ENCODE measurements around the gene JAM3. TPM values are rescaled to one million over a fixed set of nuclear protein-coding genes. Genes with fewer than 3 reads are reported as not detected.

JAM3 gene
- total RNA-seq, 1 experiment from 2014 or later, result not detected

DNA sequence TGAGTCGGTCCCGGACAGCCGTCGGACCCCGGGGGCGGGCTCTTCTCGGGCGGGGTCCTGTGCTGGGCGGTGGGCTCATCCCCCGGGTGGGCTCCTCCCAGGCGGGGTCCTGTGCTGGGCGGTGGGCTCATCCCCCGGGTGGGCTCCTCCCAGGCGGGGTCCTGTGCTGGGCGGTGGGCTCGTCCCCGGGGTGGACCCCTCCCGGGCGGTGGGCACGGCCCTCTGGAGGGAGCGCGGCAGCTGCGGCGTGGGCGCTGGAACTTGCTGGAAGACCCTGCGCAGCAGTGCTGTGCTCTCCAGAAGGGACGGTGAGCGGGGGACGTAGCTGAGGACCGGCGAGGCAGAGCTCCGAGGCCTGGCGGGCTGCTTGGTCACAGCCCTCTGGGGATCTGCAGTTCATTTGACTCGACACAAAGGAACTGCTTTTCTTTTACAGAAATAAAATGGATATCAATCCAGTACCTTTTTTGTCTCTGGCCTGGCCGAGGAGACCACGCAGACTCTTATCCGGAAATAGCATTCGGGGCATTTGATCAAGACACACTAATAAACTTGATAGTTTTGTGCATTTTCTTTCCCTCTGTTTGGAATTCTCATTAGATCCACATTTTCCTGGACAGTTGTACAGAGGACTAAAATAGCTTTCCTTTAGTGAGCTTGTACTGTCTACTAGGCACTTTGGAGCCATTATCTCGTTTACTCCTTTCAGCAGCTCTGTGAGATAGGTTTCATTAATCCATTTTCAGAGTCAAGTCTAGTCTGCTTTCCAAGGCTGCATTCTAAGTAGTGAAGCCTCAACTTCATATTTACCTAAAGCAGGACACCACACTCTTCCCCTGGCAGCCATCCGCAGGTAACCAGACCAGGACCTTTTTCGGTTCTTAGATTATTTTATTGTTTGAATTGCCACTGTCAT, 812 bp downstream of the JAM3 start:
- Histone ChIP-seq H3K4me2 (no peak overlapping the region), H3K9me3 (ENCODE audit: insufficient read depth, low read depth) (no peaks in the 10 kb centered on the region), H3F3A (ENCODE audit: insufficient read depth, low read depth) (no peaks in the 10 kb centered on the region), H3K4me1 (replicated peaks; ENCODE audit: insufficient read depth) (no peaks in the 10 kb centered on the region), H3K79me2 (ENCODE audit: low read depth) (no peaks in the 10 kb centered on the region), H3K36me3 (ENCODE audit: low read depth) (no peaks in the 10 kb centered on the region), H3K9me2 (ENCODE audit: insufficient read depth) (no peaks in the 10 kb centered on the region), H3K27me3 (ENCODE audit: insufficient read depth, low read depth) (peaks cover 88% of the 10 kb centered on the region), H3K4me3 (no peak overlapping the region), H4K20me1 (ENCODE audit: insufficient read depth) (peaks cover 3% of the 10 kb centered on the region; the same call in 1 of the 2 replicates), H2AFZ (no peak overlapping the region), H3K27ac (no peak overlapping the region)
- POLR2A ChIA-PET (ENCODE audit: unreplicated experiment), result interaction anchor here (0.7 kb wide), 1 partner anchor 41 kb away, joined by 6 read pairs; no protein-coding TSS in a partner anchor
- intact Hi-C loops (cut with micrococcal nuclease; ENCODE audit: unreplicated experiment), result no loop called here
- DNase-seq, result no peak
- CTCF ChIA-PET, result no interaction called here
- no peak for TF ChIP-seq EZH2 (IDR thresholded peaks at IDR 0.05; ENCODE audit: low read depth)
- TF ChIP-seq, protein P1, sequence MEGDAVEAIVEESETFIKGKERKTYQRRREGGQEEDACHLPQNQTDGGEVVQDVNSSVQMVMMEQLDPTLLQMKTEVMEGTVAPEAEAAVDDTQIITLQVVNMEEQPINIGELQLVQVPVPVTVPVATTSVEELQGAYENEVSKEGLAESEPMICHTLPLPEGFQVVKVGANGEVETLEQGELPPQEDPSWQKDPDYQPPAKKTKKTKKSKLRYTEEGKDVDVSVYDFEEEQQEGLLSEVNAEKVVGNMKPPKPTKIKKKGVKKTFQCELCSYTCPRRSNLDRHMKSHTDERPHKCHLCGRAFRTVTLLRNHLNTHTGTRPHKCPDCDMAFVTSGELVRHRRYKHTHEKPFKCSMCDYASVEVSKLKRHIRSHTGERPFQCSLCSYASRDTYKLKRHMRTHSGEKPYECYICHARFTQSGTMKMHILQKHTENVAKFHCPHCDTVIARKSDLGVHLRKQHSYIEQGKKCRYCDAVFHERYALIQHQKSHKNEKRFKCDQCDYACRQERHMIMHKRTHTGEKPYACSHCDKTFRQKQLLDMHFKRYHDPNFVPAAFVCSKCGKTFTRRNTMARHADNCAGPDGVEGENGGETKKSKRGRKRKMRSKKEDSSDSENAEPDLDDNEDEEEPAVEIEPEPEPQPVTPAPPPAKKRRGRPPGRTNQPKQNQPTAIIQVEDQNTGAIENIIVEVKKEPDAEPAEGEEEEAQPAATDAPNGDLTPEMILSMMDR (conservative IDR thresholded peaks at IDR 0.05), result no peak
- BruUV-seq (replicated peaks), result no TSS peak

DNA sequence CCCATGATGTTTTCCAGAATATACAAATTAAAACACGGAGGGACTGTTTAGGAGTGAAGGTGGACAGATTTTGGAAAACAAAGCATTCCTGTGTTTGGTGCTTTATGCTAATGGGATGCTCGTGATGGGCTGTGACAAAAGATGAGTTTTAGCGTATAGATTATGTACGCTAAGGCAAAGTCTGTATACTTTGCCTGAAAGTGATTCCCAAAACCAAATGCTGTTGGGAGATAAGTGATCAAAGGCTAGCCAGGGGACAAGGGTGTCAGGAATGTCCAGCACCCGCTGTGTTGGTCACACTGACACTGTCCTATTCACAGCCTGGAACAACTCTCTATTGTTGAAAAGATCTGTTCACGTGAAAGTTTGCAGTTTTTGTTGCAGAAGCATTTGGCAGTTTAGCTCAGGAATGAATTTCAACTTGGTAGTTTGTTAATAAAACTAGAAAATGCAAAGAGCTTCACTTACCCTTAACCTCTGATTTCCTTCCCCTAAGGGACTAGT, 1.5 kb downstream of the JAM3 start:
- TF ChIP-seq EZH2 (IDR thresholded peaks at IDR 0.05; ENCODE audit: low read depth), result no peak
- TF ChIP-seq, protein P1 (conservative IDR thresholded peaks at IDR 0.05), result no peak
- no TSS peak for BruUV-seq (replicated peaks)
- H3K27me3 ChIP-seq (ENCODE audit: insufficient read depth, low read depth), result peaks cover 87% of the 10 kb centered on the region
- intact Hi-C loops (cut with micrococcal nuclease; ENCODE audit: unreplicated experiment), result no loop called here
- no peak for DNase-seq
- H3K9me2 ChIP-seq (ENCODE audit: insufficient read depth), result no peaks in the 10 kb centered on the region
- H3K4me2 ChIP-seq, result no peak overlapping the region
- no peaks in the 10 kb centered on the region for H3K4me1 ChIP-seq (replicated peaks; ENCODE audit: insufficient read depth)
- ChIA-PET CTCF (interaction anchor here (0.7 kb wide), 1 partner anchor 10 kb away, joined by 3 read pairs; no protein-coding TSS in a partner anchor), POLR2A (ENCODE audit: unreplicated experiment) (interaction anchor here (0.7 kb wide), 1 partner anchor 40 kb away, joined by 6 read pairs; no protein-coding TSS in a partner anchor)
- no peaks in the 10 kb centered on the region for H3F3A ChIP-seq (ENCODE audit: insufficient read depth, low read depth)
- H3K36me3 ChIP-seq (ENCODE audit: low read depth), result no peaks in the 10 kb centered on the region
- H2AFZ ChIP-seq, result no peak overlapping the region
- H3K4me3 ChIP-seq, result no peak overlapping the region
- H4K20me1 ChIP-seq (ENCODE audit: insufficient read depth), result peaks cover 3% of the 10 kb centered on the region; the same call in 1 of the 2 replicates
- no peak overlapping the region for H3K27ac ChIP-seq
- H3K79me2 ChIP-seq (ENCODE audit: low read depth), result no peaks in the 10 kb centered on the region
- H3K9me3 ChIP-seq (ENCODE audit: insufficient read depth, low read depth), result no peaks in the 10 kb centered on the region

DNA sequence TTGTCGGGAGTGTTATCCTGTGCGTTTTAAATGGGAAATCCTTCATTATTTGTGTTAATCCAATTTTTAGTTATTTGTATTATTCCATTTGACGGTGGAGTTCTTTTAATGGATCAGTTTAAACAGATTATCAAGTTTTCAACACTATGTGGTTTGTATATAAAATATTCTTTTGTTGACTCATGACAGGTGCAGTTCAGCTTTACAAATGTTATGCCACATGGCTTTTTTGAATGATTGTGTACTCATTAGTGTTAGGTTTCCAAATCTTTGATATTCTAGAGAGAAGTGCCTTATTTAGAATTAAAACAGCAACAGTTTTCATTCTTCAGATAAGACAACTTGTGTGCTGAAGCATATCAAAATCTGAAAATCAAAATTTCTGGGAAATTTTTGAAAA, 2.4 kb downstream of the JAM3 start:
- Histone ChIP-seq H3K79me2 (ENCODE audit: low read depth) (no peaks in the 10 kb centered on the region), H4K20me1 (ENCODE audit: insufficient read depth) (peaks cover 3% of the 10 kb centered on the region; the same call in 1 of the 2 replicates), H3K9me2 (ENCODE audit: insufficient read depth) (no peaks in the 10 kb centered on the region), H3F3A (ENCODE audit: insufficient read depth, low read depth) (no peaks in the 10 kb centered on the region), H2AFZ (no peak overlapping the region), H3K36me3 (ENCODE audit: low read depth) (no peaks in the 10 kb centered on the region), H3K4me1 (replicated peaks; ENCODE audit: insufficient read depth) (no peaks in the 10 kb centered on the region), H3K27ac (no peak overlapping the region), H3K4me2 (no peak overlapping the region), H3K27me3 (ENCODE audit: insufficient read depth, low read depth) (peaks cover 85% of the 10 kb centered on the region), H3K9me3 (ENCODE audit: insufficient read depth, low read depth) (no peaks in the 10 kb centered on the region), H3K4me3 (no peak overlapping the region)
- no TSS peak for BruUV-seq (replicated peaks)
- no peak for DNase-seq
- intact Hi-C loops (cut with micrococcal nuclease; ENCODE audit: unreplicated experiment), result no loop called here
- ChIA-PET POLR2A (ENCODE audit: unreplicated experiment) (no interaction called here), CTCF (interaction anchor here (0.7 kb wide), 1 partner anchor 9 kb away, joined by 3 read pairs; no protein-coding TSS in a partner anchor)
- TF ChIP-seq EZH2 (IDR thresholded peaks at IDR 0.05; ENCODE audit: low read depth), result no peak
- TF ChIP-seq, protein P1 (conservative IDR thresholded peaks at IDR 0.05), result no peak
